Cerebellar cortex (tissue), 1 donor: ENCODE measurements around the gene PARVA.

Source experiments
- DNase-seq: peaks from one replicate; pipeline ENCODE4 v3.0.0-alpha.2; 2015; ENCODE audit warnings: low spot score

The PARVA gene

DNA sequence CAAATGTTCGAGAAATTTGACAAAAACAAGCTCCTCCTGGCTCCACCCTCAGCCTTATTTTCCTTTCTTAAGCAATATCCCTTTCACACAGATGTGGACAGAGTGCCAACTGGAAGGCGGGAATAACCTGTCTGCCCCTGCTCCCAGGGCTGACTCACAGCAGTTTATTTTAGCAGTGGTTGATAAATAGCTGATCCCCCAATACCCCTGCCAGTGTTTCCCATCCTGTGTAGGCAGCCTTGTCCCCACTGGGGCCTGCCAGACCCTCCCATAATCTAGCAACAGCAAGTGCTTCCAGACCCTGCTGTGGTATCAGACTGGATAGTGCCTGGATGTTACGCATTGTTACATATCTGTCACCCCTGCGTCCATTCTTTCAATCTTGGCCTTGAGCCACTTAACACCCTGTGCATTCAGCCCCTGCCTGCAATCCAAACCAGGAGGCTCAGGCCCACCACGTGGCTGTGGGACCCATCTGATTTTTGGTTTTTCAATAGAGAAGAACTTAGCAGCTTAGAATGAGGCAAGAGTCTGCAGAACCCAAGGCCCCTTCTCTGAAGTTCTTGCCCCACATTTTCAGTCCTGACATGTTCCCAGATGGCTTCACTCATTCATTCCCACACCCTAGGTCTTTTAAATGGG is 53.7 kb downstream of the PARVA start:
- no peak for DNase-seq

DNA sequence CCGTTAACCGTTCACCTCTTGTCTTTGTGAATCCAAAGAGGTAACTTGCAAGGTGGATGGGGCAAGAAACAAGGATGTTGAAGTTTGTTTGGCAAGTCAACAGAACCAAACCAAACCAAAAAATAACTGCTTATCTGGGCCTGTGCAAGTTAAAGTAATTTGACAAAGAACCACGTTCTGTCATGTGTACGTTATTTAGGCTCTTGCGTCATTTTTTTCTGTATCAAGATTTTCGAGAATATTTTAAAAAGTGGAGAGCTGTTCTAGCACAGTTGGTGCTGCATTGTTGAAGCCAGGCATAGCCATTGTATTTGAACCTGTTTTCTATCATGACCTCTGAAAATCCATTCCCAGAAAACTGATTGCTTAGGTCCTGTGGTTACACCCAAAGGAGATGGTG is 55.1 kb downstream of the PARVA start:
- DNase-seq = no peak

DNA sequence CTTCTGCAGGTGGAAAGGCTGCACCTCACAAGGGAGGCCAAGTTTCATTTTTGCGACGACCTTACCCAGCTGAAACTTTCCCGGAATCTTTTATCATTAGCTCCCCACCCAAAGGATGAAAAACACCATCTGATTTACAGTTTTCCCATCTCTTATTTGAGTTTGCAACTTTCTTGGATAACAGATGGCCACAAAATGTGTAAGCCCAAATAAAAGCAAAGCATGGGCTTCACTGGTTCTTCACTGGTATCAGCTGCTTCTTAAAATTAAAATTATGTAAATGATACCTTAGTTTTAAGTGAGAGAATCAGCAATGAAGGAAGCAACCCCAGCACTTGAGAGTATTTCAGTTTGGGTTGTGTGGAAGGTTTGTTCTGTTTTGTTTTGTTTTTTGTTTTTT is 55.8 kb downstream of the PARVA start:
- DNase-seq = no peak

DNA sequence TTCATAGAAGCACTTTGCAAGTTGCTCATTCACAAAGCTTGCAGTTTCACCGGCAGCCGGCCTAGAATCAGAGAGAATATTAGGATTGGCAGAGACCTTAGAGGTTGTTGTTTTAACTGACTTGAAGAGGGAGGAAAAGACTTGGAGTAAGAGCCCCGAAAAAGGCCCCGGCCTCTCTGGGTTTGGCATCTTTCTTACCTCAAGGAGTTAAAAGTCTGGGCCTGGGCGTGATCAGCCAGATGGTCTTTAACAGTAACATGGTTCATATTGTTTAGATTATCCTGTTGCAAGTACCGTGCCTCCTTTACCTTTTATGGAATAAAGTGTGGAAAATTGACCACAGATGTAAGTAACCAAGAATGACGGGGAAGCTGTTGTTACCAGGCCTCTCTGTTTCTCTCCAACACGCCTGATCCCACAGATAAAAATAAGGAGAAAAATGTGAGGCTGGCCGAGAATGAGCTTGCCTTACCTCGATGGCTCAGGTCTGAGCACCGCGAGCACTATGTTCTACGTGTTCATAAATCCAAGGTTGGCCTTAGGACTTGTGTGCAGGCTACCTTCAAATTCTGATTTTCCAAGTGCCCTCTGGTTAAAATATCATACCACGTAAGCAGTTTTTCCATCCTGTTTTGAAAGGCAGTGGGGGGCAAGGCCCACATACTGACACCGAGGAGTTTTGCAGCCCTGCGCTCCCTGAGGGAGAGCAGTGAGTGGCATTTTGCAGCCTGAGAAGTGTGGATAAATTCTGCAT is 56.4 kb downstream of the PARVA start:
- DNase-seq = no peak

DNA sequence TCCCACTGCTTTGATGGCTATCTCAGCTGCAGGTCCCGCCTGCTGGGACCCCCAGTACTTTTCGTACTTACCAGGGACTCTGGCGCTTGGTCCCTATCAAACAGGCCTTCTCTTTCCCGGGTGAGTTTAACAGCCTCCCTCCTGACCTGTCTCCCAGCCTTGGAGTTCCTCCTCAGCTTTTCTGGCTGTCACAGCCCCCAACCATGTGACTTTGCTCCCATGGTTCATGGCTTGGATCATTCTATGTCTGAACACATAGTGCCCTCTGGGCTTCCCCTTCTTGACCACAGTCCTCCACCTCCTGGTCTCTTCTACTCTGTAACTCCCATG is 56.9 kb downstream of the PARVA start:
- no peak for DNase-seq

DNA sequence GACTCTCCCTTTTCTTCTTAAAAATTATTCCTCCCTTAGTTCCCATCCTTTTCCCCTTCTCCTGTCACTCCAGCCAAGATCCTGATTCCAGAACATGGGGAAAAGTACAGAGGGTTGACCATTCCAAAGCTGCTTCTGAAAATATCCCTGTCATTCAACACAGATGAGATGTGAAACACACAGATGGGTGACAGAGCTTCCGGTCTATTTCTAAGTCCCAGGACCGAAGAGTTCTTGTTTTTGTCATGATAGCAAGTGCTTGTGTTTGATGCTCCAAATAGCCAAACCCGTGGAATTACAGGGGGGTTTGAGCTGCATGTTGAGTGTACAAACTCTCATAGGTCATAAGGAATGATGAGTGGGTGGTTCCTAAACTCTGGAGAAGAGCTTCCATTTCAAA is 57.9 kb downstream of the PARVA start:
- no peak for DNase-seq

DNA sequence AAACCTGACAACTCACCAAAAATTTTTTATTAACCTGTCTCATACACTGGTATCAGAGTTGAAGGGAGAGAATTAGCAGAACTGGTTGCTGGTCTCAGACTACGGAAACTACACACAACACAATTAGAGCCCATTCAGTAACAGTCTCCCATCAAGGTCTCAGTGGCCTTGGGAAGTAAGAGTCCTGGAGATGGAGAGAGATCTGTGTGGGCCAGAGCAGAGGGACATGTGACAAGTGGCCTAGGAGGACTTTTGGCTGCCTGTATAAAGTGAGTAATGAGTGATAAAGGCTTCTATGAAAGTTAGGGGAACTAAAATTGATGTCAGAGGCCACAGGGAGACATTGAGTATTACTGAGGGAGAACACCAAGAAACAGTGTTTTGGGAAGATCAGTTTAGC is 58.9 kb downstream of the PARVA start:
- no peak for DNase-seq

DNA sequence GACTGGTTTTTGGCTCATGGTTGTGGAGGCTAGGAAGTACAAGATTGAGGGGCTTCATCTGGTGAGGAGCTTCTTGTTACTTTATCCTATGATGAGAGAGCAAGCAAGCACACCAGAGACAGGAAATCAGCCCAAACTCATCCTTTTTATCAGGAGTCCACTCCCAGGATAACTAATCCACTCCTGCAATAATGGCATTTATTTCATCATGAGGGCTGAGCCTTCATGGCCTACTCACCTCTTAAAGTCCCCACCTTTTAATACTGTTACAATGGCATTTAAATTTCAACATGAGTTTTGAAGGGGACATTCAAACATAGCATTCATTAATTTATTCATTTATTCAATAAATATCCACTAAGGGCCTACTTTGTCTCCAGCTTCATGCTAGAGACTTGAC is 60.9 kb downstream of the PARVA start:
- no peak for DNase-seq

DNA sequence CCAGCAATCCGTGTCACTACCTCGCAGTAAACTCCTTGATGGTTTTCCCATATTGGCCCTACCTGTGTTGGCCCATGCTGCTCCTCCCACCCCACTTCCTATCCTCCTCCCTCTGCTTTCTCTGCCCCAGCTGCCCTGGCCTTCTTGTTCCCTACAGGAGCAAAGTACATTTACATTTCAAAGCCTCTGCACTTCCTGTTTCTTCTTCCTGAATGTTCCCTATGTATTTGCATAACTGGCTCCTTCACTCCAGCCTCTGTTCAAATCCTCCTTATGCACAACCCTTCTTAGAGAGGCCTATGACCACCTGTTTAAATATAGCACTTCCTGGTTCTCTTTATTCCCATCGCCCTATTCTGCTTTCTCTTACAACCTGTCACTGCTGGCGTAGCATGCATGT is 62.2 kb downstream of the PARVA start:
- DNase-seq = no peak

DNA sequence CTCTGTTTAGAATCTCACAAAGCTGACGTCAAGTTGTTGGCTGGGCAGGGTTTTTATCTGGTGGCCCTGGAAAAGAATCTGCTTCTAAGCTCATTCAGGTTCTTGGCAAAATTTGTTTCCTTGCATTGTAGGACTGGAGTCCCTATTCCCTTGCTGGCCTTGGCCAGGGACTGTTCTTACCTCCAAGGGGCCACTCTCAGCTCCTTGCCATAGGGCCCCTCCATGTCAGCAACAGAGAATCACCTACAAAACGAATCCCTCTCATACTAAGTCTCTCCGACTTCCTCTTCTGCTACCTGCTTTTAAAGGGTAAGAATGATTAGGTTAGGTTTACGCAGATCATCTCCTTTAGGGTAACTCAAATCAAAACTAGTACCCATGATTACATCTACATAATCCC is 63.2 kb downstream of the PARVA start:
- DNase-seq = no peak

DNA sequence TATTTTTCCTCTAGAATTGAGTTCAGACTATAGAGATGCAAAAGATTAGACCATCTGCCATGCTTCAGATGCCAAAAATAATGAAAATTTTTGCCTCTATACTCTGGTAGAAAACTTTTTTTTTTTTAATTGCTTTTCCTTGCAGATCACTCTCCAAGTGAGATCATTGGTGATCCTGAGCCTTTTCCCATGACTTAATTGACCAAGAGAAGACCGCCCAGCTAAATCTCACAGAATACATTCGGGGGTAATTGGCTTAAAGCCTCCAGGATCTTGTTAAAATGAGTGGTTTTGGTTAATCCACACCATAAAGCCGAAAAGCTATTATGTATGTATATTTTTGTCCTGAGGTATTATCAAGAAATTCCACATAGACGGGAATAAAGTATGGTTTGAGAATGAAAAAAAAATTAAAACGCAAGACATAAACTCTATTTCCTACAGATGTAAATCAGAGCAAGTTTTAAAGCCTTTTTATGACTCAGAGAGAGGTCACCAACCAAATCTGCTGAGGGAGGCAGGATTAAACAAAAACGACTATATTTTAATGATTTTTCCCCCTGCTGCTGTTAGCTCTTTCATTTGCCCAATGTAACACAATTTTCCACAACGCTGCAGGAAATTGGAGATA is 64.0 kb downstream of the PARVA start:
- peak; percentile 18 for DNase-seq

DNA sequence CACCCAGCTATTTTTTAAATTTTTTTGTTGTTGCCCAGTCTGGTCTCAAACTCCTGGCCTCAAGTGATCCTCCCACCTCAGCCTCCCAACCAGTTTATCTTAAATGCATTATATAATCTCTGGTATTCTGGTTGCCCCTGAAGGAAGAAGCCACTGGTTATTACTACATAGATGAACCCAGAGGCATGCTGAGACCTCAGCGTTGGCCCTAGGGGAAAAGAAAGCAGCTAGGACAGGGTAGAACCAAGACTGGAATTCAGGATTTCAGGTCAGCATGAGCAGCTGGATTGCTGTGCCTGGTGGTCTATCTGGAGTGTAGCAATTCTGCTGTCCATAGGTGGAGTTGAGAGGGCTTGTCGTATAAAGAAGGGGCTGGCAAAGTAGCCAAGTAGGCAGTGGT is 67.2 kb downstream of the PARVA start:
- DNase-seq = no peak

DNA sequence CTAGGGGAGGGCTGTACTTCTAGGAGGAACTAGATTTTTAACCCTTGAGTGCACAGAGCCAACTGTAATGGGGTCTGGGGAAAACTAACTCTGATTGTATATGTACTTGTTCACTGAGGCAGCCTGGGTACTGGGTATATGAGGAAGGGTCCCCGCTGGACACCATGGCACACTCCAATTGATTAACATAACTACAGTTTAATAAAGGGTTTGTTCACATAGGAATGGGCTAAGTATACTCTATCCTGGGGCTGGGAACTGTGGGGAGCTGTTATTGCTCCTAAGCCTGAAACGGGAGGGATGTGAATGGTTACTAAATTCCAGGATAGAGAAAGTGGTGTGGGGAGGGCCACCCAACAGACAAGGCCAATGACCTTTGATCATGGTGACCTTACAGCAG is 67.6 kb downstream of the PARVA start:
- DNase-seq = no peak

DNA sequence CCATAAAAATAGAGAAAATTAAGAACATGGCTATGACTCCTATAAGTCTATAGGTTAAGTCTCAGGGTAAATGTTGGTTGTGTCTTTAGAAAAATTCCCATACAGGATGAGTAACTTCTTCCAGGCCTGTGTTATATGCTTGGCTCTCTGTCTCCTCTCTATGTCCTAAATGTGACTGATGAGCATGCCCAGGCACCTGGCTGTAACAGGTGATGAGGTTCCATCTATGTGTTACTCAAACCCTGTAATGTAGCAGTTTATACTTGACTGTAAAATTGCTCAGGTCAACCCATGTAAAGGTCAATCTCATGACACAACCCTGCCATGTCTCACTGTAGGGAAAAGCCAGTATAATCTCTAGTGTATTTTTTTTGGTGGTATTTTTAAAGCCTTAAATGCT is 69.5 kb downstream of the PARVA start:
- DNase-seq = no peak

DNA sequence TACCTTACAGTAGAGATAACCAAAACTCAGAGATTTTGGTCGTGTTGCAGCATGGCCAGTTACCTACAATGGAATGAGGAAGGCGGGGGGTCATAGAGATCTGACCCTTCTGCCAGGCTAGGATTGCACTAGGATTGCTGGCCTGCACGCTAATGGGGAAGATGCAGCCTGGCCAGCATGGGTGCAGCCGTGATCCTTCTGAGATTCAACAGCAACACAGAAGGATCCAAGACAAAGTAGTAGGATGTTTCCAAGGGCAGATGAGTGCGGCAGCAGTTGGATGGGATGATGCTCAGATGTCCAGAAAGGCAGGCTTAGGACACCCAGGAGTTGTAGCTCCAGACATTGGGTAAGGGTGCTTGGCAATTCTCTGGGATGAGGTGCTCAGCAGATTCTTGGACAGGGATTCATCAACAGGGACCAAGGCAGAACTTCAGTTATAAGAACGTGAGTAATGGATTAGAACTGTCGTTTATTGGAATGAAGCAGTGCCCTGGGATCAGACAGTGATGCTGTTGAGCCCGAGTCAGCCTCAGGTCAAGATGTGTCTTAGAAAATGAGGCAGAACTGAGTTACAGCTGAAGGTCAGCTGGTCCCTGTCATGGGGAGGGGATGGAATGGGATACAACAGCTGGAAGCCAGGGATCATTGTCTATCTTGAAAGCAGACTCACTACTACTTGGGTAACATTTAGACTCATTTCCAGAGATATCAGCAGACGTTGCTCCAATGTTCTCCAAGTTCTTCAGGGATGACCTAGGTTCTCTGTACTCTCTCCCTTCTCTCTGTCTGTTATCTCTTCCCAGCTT is 71.0 kb downstream of the PARVA start:
- no peak for DNase-seq

DNA sequence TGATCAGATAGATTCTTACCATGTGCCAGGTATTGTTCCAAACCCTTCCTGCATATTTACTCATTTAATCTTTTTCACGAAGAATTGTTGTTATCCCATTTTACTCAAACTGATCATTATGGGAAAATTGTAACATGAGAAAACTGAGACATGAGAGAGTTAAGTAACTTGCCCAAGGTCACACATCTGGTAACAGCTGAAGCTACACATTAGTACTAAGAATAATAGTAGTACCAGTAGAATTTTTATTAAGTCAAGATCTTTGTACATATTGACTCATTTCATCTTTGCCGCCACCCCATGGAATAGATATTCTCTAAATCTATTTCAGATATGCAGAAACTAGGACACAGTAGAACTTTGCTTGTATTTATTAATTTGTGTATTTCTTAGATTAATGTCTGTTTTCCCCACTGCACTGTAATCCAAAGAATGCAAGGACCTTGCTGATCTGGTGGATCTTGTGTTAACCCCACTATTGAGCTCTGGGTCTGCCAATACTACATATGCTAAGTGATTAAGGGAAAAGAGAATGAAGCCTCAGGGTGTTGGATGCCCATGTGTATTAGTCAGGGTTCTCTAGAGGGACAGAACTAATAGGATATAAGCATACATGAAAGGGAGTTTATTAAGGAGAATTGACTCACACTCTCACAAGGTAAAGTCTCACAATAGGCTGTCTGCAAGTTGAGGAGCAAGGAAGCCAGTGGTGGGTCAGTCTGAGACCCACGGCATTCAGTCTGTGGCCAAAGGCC is 72.8 kb downstream of the PARVA start:
- DNase-seq = no peak

DNA sequence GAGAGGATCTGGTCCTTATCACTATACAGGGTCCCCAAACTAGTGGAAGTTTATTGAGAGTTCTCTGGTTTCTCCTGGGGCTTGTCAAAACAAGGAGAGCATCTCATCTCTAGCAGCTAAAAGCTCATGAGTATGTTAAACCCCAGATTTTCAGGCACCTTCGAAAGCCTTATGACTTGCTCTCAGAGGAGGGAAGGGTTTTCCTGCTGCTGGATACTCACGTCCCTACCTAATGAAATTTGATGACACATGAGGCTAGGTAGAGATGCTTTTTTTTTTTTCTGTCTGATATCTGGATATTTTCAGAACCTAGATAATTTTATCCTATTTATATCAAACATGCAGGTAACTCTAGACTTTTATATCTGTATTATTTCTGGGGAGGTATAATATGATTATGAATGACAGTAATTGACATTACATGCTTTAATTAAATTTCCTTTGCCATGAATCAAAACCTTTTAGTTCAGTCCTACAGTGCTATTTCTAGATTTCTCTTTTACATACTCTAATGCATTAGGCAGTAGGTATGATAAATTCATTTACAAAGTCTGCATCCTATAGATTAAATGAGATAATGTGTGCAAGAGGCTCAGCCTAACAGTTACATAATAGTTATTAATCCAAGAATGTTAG is 73.9 kb downstream of the PARVA start:
- no peak for DNase-seq

DNA sequence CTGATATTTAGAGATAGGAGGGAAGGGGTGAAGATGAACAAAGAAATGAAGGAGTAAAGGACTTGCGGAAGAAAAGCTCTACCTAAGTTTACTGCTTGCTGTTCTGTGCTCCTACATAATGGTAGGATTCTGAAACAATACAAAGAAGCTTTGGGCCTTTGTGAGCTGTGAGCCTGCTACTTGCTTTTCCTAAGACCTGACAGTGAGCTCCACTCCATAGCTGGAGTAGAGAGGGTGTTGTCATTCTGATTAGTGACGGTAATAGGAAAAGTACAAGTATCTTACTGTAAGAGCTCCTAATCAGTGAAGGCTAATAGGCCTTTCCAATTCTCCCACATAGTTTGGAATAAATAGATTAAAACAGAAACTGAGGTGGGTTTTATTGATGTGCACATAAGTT is 75.9 kb downstream of the PARVA start:
- DNase-seq = no peak

DNA sequence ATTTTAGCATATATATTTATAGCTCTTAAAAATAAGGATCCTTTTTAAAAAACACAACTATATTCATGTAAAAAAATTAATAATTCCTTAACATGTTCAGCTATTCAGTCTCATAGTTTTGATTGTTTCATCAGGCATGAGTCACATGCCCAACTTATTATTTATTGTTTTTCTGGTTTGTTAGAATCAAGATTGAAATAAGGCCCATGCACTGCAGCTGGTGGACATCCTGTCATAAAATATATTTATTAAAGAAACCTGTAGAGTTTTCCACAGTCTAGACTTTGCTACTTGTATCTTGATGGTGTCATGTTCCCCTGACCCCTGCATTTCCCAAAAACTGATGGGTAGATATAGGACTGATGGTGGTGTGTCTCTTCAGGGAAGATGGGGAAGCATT is 77.4 kb downstream of the PARVA start:
- no peak for DNase-seq

DNA sequence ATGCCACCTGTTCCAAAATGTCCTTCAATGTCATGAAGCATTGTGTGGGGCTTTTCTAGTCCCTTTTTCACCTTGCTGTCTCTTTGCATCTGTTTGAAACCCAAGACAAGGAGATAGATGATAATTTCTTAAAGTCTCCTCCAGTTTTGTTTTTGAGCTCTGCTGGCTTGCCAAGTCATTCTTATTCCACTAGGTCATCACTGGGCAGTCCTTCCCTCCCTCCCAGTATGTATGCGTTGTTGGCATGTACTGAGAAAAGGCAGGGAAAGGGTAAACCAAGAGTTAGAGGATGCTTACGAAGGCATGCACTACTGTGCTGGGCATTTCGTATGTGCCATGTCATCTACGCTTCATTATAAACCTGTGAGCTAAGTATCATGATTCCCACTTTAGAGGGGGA is 78.6 kb downstream of the PARVA start:
- DNase-seq = no peak
